ENCODE data around the gene ZACN.
"Not testable (repeated sequence)": the region's sequence is repeated elsewhere in the genome, so short reads cannot be mapped to it uniquely, and the experiment has no call there.

The ZACN gene

DNA sequence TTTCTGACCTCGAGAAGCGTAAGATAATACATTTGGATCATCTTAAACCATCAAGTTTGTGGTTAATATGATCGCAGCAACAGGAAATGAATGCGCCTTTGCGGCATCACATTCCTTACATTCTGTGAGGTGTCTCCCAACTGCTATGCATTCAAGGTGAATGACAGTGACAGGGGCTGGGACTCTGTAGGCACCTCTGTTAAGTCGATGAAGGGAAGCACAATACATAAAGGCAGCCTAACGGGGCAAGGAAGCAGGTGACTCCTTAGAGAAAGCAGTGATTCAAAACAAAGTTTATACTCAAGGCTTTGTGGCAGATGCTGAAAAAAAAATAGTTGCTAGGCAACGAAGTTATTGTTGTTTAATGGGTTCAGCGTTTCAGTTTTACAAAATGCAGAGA lies 30.3 kb upstream of the ZACN start:
- FAIRE-seq, result no peak
- no peak for DNase-seq (ENCODE audit: insufficient read length, low spot score)
- TF ChIP-seq POLR2A (IDR thresholded peaks at IDR 0.05; ENCODE audit: low read depth, low read length), result no peak

DNA sequence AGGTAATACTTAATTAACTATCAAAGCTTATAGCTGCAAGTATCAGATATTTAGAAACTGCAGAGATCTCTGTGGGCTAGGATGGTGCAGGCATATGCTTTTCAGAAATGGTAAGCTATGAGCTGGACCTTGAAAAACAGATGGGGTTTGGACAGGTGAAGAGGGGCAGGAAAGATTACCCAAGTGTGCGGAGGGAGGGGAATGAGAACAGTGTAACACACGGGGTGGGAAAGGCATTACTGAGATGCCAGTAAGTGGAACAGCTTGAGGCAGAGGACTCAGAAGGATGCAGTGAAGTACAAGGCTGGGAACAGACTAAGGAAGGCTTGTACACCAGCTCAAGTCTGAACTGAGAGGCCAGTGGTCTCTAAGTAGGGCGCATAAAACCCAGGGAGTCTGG lies 29.7 kb upstream of the ZACN start:
- FAIRE-seq (no peak), DNase-seq (ENCODE audit: insufficient read length, low spot score) (no peak)
- TF ChIP-seq POLR2A (IDR thresholded peaks at IDR 0.05; ENCODE audit: low read depth, low read length), result no peak

DNA sequence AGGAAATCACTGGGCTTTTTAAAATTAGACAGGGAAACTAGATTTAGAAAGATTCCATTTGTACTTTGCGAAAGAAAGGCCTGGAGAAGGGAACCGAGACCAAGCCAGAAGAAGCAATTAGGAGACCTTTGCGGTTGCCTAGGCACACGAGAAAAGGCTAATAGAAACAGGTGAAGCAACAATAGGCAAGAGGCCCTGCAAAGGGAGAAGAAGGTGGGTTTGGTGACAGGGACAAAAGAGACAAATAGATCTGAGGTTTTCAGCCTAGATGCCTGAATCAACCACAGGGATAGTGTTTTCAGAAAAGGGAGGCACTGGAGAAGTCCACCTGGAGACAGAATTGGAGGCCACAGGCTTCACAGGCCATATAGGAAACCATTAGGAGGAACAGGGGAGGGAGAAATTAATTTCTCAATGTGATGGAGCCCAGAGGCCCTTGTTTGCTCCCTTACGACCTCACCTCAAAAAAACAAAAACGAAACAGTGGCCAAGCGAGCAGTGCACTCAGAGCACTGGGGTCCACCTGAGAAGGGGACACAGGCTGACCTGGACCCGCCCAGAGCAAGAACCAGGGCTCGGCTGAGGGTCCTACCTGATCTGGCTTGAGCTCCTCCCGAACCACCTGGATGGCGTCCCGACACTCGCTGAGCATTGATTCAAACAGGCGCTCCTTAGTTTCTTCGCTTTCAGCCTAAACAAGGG lies 29.0 kb upstream of the ZACN start:
- no peak for TF ChIP-seq POLR2A (IDR thresholded peaks at IDR 0.05; ENCODE audit: low read depth, low read length)
- DNase-seq (ENCODE audit: insufficient read length, low spot score), result no peak
- FAIRE-seq, result no peak

DNA sequence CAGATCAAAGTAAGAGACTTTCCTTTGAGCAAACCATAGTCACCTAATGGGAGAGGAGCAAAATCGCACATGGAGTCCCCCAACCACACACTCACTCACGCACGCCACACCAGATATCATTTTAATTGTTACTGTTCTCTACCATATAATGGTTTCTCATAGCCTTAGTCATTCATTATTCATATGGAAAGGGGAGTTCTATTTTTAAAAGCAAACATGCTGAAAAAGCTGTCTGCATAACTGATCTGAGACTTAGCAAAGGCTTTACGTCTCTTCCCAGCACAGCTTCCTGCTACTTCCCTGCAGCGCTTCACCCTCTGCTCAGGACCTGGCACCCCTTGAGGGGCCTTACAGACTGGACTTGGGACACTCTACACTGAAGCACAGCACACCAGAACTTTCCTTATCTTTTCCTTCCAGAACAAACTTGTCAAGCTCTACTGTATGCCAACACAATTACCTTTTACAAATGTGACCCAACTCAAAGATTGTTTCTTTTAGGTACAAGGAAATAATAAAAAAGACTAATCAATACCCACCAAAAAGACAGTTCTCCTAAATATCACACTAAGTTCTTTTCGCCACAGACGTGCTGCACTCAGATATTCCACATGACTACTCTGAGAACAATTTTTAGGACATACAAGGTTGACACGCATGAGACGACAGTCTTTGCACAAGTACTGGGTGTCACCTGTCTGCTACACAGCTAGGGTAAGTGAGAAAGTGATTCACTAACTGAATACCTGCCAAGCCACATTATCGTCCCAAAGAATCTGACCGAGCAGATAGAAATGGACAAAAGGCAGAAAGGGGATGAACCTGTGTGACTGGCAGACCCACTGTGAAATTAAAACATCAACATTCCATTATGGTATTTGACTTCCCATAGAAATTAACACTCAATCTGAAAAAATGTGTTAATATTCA lies 28.2 kb upstream of the ZACN start:
- no peak for TF ChIP-seq POLR2A (IDR thresholded peaks at IDR 0.05; ENCODE audit: low read depth, low read length)
- DNase-seq (ENCODE audit: insufficient read length, low spot score) (no peak), FAIRE-seq (no peak)

DNA sequence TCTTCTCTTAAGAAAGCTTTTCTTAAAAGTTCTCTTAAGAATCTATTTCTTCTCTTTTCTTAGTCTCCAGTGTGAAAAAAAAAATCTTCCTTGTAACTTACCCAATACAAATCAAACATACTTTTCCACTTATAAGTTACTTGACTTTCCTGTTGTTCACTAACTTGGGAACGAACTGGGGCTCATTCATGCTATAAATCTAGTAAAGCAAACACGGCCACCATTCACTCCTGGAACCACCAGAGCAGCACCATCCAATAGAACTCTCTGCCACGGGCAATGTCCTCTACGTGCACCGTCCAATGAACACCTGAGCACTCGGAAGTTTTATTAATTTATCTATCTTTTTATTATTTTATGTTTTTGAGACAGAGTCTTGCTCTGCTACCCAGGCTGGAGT lies 27.4 kb upstream of the ZACN start:
- FAIRE-seq, result no peak
- DNase-seq (ENCODE audit: insufficient read length, low spot score), result no peak
- no peak for TF ChIP-seq POLR2A (IDR thresholded peaks at IDR 0.05; ENCODE audit: low read depth, low read length)

DNA sequence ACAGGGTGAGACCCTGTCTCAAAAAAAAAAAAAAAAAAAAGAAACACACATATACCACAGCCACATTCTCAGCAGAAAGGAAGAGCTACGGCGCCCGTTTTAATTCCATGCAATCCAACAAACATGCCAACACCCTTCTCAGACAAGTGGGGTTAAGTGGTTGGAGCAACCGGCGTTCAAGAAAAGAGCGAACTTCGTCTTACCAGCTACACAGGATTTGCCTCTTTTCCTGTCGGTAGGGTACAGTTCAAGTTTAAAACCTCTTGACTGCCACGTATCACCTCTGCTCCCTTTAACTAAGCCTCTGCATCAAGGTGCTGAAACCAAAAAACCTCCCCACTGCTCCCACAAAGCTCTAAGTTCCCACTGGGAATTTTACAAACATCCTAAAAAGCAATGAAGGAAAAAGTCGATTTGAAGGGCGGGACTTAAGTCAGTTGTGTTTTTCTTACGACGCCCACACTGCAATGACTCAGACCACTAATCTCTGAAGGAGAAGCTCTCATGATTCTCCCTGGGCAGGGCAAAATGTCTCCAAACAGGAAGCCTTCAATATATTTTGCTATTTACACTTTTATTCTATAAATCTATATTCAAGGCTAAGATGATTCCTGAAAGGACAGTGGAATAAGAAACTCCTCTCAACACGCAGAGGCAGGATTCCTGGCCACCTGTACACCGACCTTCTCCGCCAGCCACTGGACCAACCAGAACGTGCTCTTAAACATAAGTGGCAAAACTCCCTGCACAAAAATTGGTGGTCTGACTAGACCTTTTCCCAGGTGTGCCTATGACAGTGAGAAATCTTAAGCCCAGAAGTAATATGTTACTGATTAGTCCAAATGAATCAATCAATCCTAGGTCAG lies 25.5 kb upstream of the ZACN start:
- DNase-seq (ENCODE audit: insufficient read length, low spot score) (no peak), FAIRE-seq (no peak)
- no peak for TF ChIP-seq POLR2A (IDR thresholded peaks at IDR 0.05; ENCODE audit: low read depth, low read length)

DNA sequence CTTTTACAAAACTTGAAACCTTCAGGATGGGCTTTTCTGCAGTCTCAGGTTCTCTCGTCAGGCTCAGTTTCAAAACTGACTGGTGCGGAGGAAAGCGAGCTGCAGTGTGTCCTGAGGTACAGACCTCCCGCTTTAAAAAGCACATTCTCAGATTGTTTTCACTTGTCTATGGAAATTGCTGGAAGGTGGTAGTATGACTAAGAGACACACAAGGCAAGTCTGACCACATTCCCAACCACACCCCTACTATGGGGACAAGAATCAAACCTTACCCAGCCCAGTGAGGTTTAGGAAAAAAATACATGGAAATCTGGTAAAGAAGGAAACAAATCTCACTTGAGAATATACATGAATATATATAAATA lies 24.9 kb upstream of the ZACN start:
- FAIRE-seq (no peak), DNase-seq (ENCODE audit: insufficient read length, low spot score) (no peak)
- no peak for TF ChIP-seq POLR2A (IDR thresholded peaks at IDR 0.05; ENCODE audit: low read depth, low read length)

DNA sequence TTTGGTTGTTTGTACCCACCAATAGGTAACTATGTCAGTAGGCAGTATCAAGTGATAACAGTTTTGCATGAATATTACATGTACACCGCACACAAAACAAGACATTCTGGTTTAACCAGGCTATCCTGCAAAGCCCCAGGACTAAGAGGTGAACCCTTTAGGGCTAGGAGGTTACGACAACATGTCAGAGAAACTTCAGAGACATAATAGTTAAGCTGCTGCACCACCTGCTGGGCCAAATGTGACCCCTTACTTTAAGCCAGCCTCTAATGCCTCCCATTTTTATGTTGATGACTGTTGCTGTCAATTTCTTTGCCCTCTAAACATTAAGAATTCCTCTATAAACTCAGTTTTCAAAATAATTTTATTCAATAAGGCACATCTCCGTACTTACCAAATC lies 22.1 kb upstream of the ZACN start:
- TF ChIP-seq POLR2A (IDR thresholded peaks at IDR 0.05; ENCODE audit: low read depth, low read length), result no peak
- no peak for DNase-seq (ENCODE audit: insufficient read length, low spot score)
- FAIRE-seq, result no peak

DNA sequence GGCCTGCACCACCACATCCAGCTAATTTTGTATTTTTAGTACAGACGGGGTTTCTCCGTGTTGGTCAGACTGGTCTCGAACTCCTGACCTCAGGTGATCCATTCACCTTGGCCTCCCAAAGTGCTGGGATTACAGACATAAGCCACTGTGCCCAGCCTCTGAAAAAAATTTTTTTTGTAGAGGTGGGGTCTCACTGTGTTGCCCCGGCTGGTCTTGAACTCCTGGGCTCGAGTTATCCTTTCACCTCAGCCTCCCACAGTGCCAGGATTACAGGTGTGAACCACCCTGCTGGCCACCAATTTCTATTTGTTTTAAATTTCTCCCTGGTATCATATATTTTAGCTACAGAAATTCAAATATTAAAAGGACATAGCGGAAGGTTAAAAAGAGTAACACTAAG lies 20.7 kb upstream of the ZACN start:
- FAIRE-seq; DNase-seq (ENCODE audit: insufficient read length, low spot score): not testable (repeated sequence)

DNA sequence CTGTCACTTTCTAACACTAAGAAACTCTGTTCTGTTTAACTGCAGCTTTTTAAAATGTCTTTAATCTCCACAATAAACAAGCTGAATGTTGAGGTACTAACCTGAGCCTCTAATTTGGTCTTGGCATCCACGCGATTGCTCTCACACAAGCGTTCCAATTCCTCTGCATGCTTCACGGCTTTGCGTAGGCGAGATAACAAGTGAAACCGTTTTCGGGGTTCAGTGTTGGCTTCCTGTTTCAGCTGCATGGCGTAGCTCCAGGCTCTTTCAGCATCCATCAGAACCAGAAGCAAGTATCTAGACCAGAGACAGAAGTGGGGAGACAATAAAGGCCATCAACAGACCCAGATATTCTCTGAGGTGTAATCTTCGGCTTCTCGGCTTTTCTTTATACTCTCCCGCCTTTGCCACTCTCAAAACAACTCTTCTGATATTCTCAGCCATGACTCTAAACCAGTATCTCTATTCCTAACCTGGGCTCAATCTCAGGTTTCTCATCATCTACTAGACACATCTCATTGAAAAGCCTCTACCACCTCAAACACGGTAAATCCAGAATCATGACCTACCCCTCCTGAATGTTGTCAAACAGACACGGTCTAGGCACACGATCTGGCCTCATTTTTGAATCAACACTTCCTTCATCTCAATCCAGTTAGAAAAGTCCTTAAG lies 15.0 kb upstream of the ZACN start:
- FAIRE-seq, result no peak

DNA sequence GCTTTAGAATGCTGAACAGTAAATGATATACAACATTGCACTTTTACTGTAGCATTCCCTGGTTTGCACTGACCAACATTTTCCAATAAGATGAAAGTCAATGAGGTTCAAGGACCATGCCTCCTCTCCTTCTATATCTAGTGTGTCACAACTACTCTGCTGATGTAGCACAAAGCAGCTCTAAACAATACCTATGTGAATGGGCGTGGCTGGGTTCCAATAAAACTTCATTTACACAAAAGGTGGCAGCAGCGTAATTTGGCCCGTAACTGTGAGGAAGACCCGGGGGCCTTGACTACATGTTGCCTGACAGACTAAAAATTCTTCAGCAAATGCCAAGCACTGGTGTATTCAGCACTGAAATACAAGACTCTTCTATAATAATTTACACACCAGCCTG lies 13.2 kb upstream of the ZACN start:
- no peak for TF ChIP-seq POLR2A (IDR thresholded peaks at IDR 0.05; ENCODE audit: low read depth, low read length)
- no peak for DNase-seq (ENCODE audit: insufficient read length, low spot score)
- no peak for FAIRE-seq

More for the DNA sequence above, 15.0 kb upstream of the ZACN start:
- no peak for TF ChIP-seq POLR2A (IDR thresholded peaks at IDR 0.05; ENCODE audit: low read depth, low read length)
- no peak for DNase-seq (ENCODE audit: insufficient read length, low spot score)

DNA sequence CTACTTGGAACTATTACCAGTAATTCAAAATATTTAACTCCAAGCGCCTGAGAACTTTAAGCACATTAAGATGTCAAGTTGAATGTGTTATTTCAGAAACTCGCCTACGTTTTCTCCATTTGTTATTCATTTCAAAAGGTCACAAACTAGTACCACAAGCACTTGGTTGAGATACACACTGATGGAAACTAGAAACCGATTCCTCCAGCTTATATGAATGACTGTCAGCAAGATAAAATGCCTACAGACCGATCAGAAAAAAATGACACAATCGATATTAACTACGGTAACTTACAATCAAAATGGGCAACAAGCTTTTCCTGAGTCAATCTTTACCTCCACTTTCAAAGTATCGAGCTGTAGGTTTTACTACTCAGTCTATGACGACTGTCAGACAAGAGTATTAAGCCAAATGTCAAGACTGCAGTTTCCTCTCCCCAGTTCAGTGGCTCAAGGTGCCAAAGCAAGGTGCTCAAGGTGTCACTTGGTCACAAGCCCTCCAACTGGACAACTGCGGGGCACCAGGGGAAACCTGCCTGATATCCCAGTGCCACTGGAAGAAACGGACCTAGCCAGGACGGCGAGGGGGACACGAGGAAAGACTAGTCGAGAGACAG lies 7.3 kb upstream of the ZACN start:
- TF ChIP-seq POLR2A (IDR thresholded peaks at IDR 0.05; ENCODE audit: low read depth, low read length), result no peak
- no peak for DNase-seq (ENCODE audit: insufficient read length, low spot score)
- no peak for FAIRE-seq

DNA sequence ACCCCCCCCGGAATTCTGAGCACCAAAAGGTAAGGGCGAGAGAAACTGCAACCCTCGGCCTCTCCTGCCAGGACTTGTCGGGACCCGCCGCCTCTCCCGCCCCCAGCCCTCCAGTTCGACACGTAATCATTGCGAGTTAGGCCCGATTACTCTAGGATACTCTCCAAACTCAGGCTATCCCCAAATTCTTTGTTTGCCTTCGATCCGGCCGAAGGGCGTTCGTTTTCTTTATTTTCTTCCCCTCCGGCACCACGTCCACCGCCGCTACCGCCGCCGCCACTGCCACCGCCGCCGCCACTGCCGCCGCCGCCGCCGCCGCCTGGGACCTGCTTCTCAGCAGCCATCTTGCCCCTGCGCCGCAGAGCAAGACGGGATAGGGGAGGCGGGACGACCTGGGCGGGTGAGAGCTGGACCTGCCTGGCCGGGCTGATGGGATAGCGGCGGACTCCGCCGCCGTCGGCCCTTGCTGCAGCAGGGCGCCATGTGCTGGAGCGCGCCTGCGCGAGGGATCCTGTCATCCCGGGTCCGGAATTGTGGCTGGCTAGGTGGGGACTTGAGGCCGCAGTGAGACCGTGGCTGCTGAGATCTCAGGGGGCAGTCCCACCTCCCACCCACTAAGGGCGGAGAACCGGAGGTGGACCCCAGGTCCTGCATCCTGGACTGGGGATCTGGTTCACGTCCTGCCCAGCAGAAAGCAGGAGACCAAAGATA lies 6.7 kb upstream of the ZACN start, which contains the start of gene SRP68:
TSS of gene SRP68 (minus strand) at position 370 of the 711 bp plus-strand sequence. CDS start at position 344, 26 bp downstream.
- TF ChIP-seq POLR2A (IDR thresholded peaks at IDR 0.05; ENCODE audit: low read depth, low read length), result peak; percentile 85
- DNase-seq (ENCODE audit: insufficient read length, low spot score), result peak; percentile 100
- peak; percentile 48 for FAIRE-seq

All from H54 (cell line).